HEK293 (cell line): Measurements from ENCODE around the gene POLR3GL.
"Not testable (repeated sequence)": the region's sequence is repeated elsewhere in the genome, so short reads cannot be mapped to it uniquely, and the experiment has no call there.

Source experiments
- CTCF ChIP-seq: fragments of 450-650 bp; formaldehyde crosslinking; IDR thresholded peaks from 2 replicates; pipeline ENCODE4 v1.5.1; 2016; ENCODE audit warnings: missing biosample characterization, missing genetic modification characterization
- MYNN ChIP-seq: fragments of 450-650 bp; formaldehyde crosslinking; IDR thresholded peaks from 2 replicates; pipeline ENCODE4 v1.5.1; 2016; ENCODE audit warnings: missing biosample characterization, missing genetic modification characterization, borderline replicate concordance
- REST ChIP-seq: fragments of 450-650 bp; formaldehyde crosslinking; IDR thresholded peaks from 2 replicates; pipeline ENCODE4 v1.5.1; 2016; ENCODE audit warnings: missing biosample characterization, missing genetic modification characterization

DNA sequence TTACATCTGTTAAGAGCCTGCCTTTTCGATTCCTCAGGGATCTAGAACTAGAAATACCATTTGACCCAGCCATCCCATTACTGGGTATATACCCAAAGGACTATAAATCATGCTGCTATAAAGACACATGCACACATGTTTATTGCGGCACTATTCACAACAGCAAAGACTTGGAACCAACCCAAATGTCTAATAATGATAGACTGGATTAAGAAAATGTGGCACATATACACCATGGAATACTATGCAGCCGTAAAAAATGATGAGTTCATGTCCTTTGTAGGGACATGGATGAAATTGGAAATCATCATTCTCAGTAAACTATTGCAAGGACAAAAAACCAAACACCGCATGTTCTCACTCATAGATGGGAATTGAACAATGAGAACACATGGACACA, 44.2 kb upstream of the POLR3GL start:
- not testable (repeated sequence) for TF ChIP-seq CTCF, MYNN, REST (tag by site-specific recombination)
